Panc1 (cell line): ENCODE results near the gene MCM8. TPM values are rescaled to one million over a fixed set of nuclear protein-coding genes. Genes with fewer than 3 reads are reported as not detected.

ENCODE experiments used
- ATAC-seq: fragments of 200-7000 bp; cut with Tn5 transposase; 2 replicates; pipeline ENCODE4 v1.9.1; 2020; ENCODE audit warnings: mild to moderate bottlenecking, moderate library complexity
- BruUV-seq: library from RNA; stranded (reverse); fragments of 400-500 nt; replicated peaks from 2 replicates; lab custom pipeline; 2021; lab: Mats Ljungman, UMichigan
- CTCF ChIA-PET: fragments of 300-600 bp; sonication (Branson Sonifier 250); formaldehyde crosslinking; loops from one replicate; lab custom pipeline; 2022; ENCODE audit warnings: antibody characterized with exemption; lab: Charles Lee
- POLR2A ChIA-PET: fragments of 300-600 bp; sonication (Branson Sonifier 250); formaldehyde crosslinking; loops from one replicate; lab custom pipeline; 2022; ENCODE audit warnings: antibody characterized with exemption; lab: Charles Lee
- DNase-seq: peaks from one replicate; pipeline ENCODE4 v3.0.0-alpha.2; 2010; ENCODE audit warnings: low read depth, low spot score
- H3K27ac ChIP-seq: 2 replicates; pipeline ENCODE4 v1.5.1; 2011; ENCODE audit warnings: mild to moderate bottlenecking, low read length, inconsistent platforms
- H3K27me3 ChIP-seq: fragments of 200-500 bp; sonication (Bioruptor generic); 2 replicates; pipeline ENCODE4 v1.6.0; 2014; ENCODE audit warnings: low read length, inconsistent platforms; ENCODE audit not compliant: control insufficient read depth, insufficient read depth
- H3K36me3 ChIP-seq: fragments of 200-500 bp; sonication (Bioruptor generic); 2 replicates; pipeline ENCODE4 v1.5.1; 2014; ENCODE audit warnings: inconsistent platforms, mild to moderate bottlenecking, low read length, moderate library complexity; ENCODE audit not compliant: control insufficient read depth, insufficient read depth
- H3K4me1 ChIP-seq: 2 replicates; pipeline ENCODE4 v1.5.1; 2011; ENCODE audit warnings: inconsistent platforms, mild to moderate bottlenecking, low read length, moderate library complexity; ENCODE audit not compliant: control insufficient read depth, insufficient read depth
- H3K4me3 ChIP-seq, 2 experiments: 2 replicates each; pipeline ENCODE4 v1.5.1; 2011 to 2012; ENCODE audit warnings: low read depth in 2 of 2, low read length in 2 of 2, mild to moderate bottlenecking in 2 of 2, inconsistent platforms in 1 of 2, moderate library complexity in 1 of 2
- H3K9me3 ChIP-seq: fragments of 200-500 bp; sonication (Bioruptor generic); 2 replicates; pipeline ENCODE4 v1.5.1; 2014; ENCODE audit warnings: low read depth, mild to moderate bottlenecking, inconsistent platforms, low read length, moderate library complexity; ENCODE audit not compliant: control insufficient read depth, insufficient read depth
- CTCF ChIP-seq: fragments of 450-650 bp; IDR thresholded peaks from 2 replicates; pipeline ENCODE4 v1.5.1; 2017; ENCODE audit warnings: mild to moderate bottlenecking
- POLR2AphosphoS5 ChIP-seq: IDR thresholded peaks from 2 replicates; pipeline ENCODE4 v1.6.1; 2012; ENCODE audit warnings: mild to moderate bottlenecking, low read depth, low read length, moderate library complexity
- REST ChIP-seq, 2 experiments: IDR thresholded peaks; 2 replicates each; pipeline ENCODE4 v1.6.1; 2011 to 2012; ENCODE audit warnings: low read depth in 2 of 2, control low read depth in 1 of 2, low read length in 1 of 2, mild to moderate bottlenecking in 1 of 2, moderate library complexity in 1 of 2; ENCODE audit not compliant: insufficient read depth in 1 of 2
- SIN3A ChIP-seq: IDR thresholded peaks from 2 replicates; pipeline ENCODE4 v1.6.1; 2012; ENCODE audit warnings: low read depth, mild to moderate bottlenecking, low read length, moderate library complexity, borderline replicate concordance; ENCODE audit not compliant: insufficient read depth
- TCF7L2 ChIP-seq: IDR thresholded peaks from 2 replicates; pipeline ENCODE4 v1.6.1; 2011; ENCODE audit warnings: mild to moderate bottlenecking, low read depth, low read length, inconsistent platforms
- in situ Hi-C: cut with HindIII; loops from 2 replicates; pipeline ENCODE4 v1.10.0; 2016; ENCODE audit warnings: low sequenced_read_pairs, low pct_unique_long_range_greater_than_20kb
- intact Hi-C: fragments of 100-400 bp; cut with micrococcal nuclease; formaldehyde crosslinking; loops from one replicate; pipeline ENCODE4 v1.10.0; 2022; ENCODE audit not compliant: unreplicated experiment
- total RNA-seq: library from RNA; stranded (reverse); gene quantifications from one replicate; pipeline ENCODE4 v1.2.1, GENCODE V29; 2021; ENCODE audit not compliant: unreplicated experiment

MCM8 gene
- total RNA-seq, 1 experiment from 2014 or later, result 28.3 TPM

- Histone ChIP-seq H3K27ac (no peak overlapping the region), H3K4me1 (no peaks in the 10 kb centered on the region), H3K9me3 (no peaks in the 10 kb centered on the region), H3K4me3 (no peak overlapping the region), H3K27me3 (0 out of 2 replicates have a peak, but pooled peaks cover under 1% of the 10 kb centered on the region), H3K36me3 (no peaks in the 10 kb centered on the region)
- in situ Hi-C loops, result no loop called here
- ChIA-PET POLR2A (no interaction called here), CTCF (no interaction called here)
- no peak for DNase-seq
- BruUV-seq, result no TSS peak
- ATAC-seq, result no peak
- intact Hi-C loops, result no loop called here
- no peak for TF ChIP-seq REST (IDR thresholded peaks at IDR 0.05; ENCODE audit: insufficient read depth in 1 of 2, low read depth in 2 of 2, low read length in 1 of 2)
- TF ChIP-seq TCF7L2, result no peak
- no peak for TF ChIP-seq POLR2AphosphoS5
These were observed 24.9 kb upstream of the MCM8 start for GRCh38 chr20:5925551-5925950.

- no TSS peak for BruUV-seq
- ATAC-seq (no peak), DNase-seq (no peak)
- no peak for TF ChIP-seq CTCF
- no peak for TF ChIP-seq REST (IDR thresholded peaks at IDR 0.05; ENCODE audit: insufficient read depth in 1 of 2, low read depth in 2 of 2, low read length in 1 of 2)
- TF ChIP-seq POLR2AphosphoS5, result no peak
- no peak for TF ChIP-seq TCF7L2
- TF ChIP-seq SIN3A, result no peak
- H3K4me3 ChIP-seq, result no peak overlapping the region
- H3K9me3 ChIP-seq, result no peaks in the 10 kb centered on the region
- intact Hi-C loops (no loop called here), in situ Hi-C loops (no loop called here)
- ChIA-PET POLR2A (no interaction called here), CTCF (interaction anchor here (0.6 kb wide), 1 partner anchor 350 kb away, joined by 5 read pairs; no protein-coding TSS in a partner anchor)
- H3K36me3 ChIP-seq, result no peaks in the 10 kb centered on the region
- peaks cover 5% of the 10 kb centered on the region; the same call in 1 of the 2 replicates for H3K27me3 ChIP-seq
- no peaks in the 10 kb centered on the region for H3K4me1 ChIP-seq
- H3K27ac ChIP-seq, result no peak overlapping the region
These were observed 22.5 kb upstream of the MCM8 start for GRCh38 chr20:5927749-5928462.
